ENCODE results near the gene RANBP1. TPM values are rescaled to one million over a fixed set of nuclear protein-coding genes. Genes with fewer than 3 reads are reported as not detected.

Gene RANBP1
- polyA plus RNA-seq, 1 donor (not counting 4 experiments of a cell fraction or from before 2014, with no cell fraction given), result 193 TPM

DNA sequence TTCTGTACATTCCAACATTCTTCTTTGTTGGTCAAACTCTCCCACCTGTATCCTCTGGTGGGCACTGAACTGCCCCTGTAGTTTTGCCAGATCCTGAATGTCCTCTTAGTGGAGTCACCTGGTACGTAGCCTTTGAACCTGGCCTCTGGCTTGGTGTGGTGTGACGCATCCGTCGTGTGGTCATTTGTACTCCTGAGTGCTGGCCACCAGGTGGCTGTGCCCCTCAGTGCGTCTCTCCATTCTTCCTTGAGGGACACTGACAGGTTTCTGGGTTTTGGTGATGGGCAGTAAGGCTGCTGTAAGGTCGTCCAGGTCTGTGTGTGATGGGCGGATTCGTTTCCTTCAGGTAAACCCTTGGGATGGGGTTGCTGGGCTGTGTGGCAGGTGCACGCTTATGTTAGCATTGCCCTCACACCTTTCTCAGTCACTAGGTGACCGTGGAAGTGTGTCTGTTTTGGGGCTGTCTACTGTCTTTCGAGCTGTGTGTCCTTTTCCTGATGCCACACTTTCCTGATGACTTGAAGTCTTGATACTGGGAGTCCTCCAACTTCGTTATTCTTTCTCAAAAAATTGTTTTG, 13.6 kb upstream of the RANBP1 start:
- H3K79me2 ChIP-seq (ENCODE audit: control insufficient read depth, insufficient read depth, low read length), result peaks cover 34% of the 10 kb centered on the region
- H2AFZ ChIP-seq (ENCODE audit: control insufficient read depth, low read length), result no peak overlapping the region
- TF ChIP-seq, protein P1, sequence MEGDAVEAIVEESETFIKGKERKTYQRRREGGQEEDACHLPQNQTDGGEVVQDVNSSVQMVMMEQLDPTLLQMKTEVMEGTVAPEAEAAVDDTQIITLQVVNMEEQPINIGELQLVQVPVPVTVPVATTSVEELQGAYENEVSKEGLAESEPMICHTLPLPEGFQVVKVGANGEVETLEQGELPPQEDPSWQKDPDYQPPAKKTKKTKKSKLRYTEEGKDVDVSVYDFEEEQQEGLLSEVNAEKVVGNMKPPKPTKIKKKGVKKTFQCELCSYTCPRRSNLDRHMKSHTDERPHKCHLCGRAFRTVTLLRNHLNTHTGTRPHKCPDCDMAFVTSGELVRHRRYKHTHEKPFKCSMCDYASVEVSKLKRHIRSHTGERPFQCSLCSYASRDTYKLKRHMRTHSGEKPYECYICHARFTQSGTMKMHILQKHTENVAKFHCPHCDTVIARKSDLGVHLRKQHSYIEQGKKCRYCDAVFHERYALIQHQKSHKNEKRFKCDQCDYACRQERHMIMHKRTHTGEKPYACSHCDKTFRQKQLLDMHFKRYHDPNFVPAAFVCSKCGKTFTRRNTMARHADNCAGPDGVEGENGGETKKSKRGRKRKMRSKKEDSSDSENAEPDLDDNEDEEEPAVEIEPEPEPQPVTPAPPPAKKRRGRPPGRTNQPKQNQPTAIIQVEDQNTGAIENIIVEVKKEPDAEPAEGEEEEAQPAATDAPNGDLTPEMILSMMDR (optimal IDR thresholded peaks at IDR 0.05 in 1 of 3, IDR thresholded peaks at IDR 0.05 in 1 of 3, conservative IDR thresholded peaks at IDR 0.05 in 1 of 3; ENCODE audit: extremely low read depth in 1 of 3, insufficient read depth in 2 of 3, low read length in 3 of 3), result peak in 1 of 3 experiments; percentile 10
- no peak for TF ChIP-seq EZH2 (IDR thresholded peaks at IDR 0.05; ENCODE audit: low read length)
- H3K4me3 ChIP-seq (ENCODE audit: control insufficient read depth in 2 of 3, extremely low read depth in 1 of 3, insufficient read depth in 2 of 3, low read depth in 1 of 3, low read length in 3 of 3), result no peak overlapping the region
- no peaks in the 10 kb centered on the region for H3K27me3 ChIP-seq (ENCODE audit: control insufficient read depth, extremely low read depth, insufficient read depth, low read length)
- H3K27ac ChIP-seq (ENCODE audit: control insufficient read depth, insufficient read depth, low read length), result no peak overlapping the region
- FAIRE-seq, result no peak
- H4K20me1 ChIP-seq (ENCODE audit: control insufficient read depth, extremely low read depth, insufficient read depth, low read length), result no peaks in the 10 kb centered on the region
- no peak for DNase-seq (ENCODE audit: low read depth, low spot score)
- no peaks in the 10 kb centered on the region for H3K9me3 ChIP-seq (ENCODE audit: control insufficient read depth, low read depth, low read length)
- H3K9ac ChIP-seq (ENCODE audit: control insufficient read depth, extremely low read depth, insufficient read depth, low read length), result no peak overlapping the region
- H3K9me1 ChIP-seq (ENCODE audit: control insufficient read depth, extremely low read depth, insufficient read depth, low read length), result no peaks in the 10 kb centered on the region
- peaks cover 10% of the 10 kb centered on the region for H3K4me1 ChIP-seq (ENCODE audit: control insufficient read depth, extremely low read depth, insufficient read depth, low read length)
- no peak overlapping the region for H3K4me2 ChIP-seq (ENCODE audit: control insufficient read depth, extremely low read depth, insufficient read depth, low read depth, low read length)
- H3K36me3 ChIP-seq (ENCODE audit: control insufficient read depth in 2 of 2, extremely low read depth in 1 of 2, insufficient read depth in 2 of 2, low read length in 2 of 2), result peaks cover 39 to 53% of the 10 kb centered on the region in 2 experiments
- dilution Hi-C loops (cut with MboI; ENCODE audit: extremely low pct_ligation_motif_present, low sequenced_read_pairs), result no loop called here

DNA sequence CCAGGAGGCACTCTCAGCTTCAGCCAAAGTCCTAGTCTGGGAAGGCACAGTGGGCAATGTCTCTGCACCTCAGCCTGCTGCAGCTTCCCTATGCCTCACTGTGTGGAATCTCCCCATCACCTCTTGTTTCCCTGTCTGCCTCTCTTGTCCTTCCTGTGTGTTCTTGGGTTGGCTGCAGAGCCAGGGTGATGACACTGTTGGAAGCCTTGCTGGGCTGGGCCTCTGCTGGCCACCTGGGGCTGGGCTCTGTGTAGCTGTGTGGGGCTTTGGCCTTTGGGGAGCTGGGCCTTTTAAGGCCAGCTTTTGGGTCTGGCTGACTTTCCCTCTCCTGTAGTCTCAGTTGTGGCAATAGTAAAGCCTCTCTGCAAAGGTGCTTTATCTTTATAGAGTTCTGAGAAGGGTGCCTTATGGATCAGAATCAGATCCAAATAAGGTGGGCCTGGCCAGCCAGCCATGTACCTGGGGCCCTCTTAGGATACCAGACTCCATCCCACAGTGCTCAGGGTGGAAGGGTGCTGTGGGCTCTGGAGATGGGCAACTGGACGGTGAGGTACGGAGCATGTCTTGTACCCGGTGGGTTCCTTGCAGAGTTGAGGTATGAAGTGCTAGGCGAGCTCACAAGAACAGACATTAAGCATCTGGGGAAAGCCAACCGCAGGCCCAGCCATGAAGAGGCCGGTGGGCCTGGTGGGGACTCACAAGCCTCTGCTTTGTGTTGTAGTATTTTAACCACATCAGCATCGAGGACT, 10.3 kb upstream of the RANBP1 start:
- Histone ChIP-seq H3K79me2 (ENCODE audit: control insufficient read depth, insufficient read depth, low read length) (peaks cover 31% of the 10 kb centered on the region), H2AFZ (ENCODE audit: control insufficient read depth, low read length) (no peak overlapping the region), H4K20me1 (ENCODE audit: control insufficient read depth, extremely low read depth, insufficient read depth, low read length) (no peaks in the 10 kb centered on the region), H3K27me3 (ENCODE audit: control insufficient read depth, extremely low read depth, insufficient read depth, low read length) (no peaks in the 10 kb centered on the region), H3K27ac (ENCODE audit: control insufficient read depth, insufficient read depth, low read length) (no peak overlapping the region), H3K36me3 (ENCODE audit: control insufficient read depth in 2 of 2, extremely low read depth in 1 of 2, insufficient read depth in 2 of 2, low read length in 2 of 2) (peaks cover 50 to 58% of the 10 kb centered on the region in 2 experiments), H3K4me3 (ENCODE audit: control insufficient read depth in 2 of 3, extremely low read depth in 1 of 3, insufficient read depth in 2 of 3, low read depth in 1 of 3, low read length in 3 of 3) (no peak overlapping the region), H3K9me3 (ENCODE audit: control insufficient read depth, low read depth, low read length) (no peaks in the 10 kb centered on the region), H3K4me2 (ENCODE audit: control insufficient read depth, extremely low read depth, insufficient read depth, low read depth, low read length) (no peak overlapping the region), H3K4me1 (ENCODE audit: control insufficient read depth, extremely low read depth, insufficient read depth, low read length) (peaks cover 5% of the 10 kb centered on the region), H3K9ac (ENCODE audit: control insufficient read depth, extremely low read depth, insufficient read depth, low read length) (no peak overlapping the region), H3K9me1 (ENCODE audit: control insufficient read depth, extremely low read depth, insufficient read depth, low read length) (no peaks in the 10 kb centered on the region)
- dilution Hi-C loops (cut with MboI; ENCODE audit: extremely low pct_ligation_motif_present, low sequenced_read_pairs), result no loop called here
- DNase-seq (ENCODE audit: low read depth, low spot score), result no peak
- TF ChIP-seq, protein P1 (optimal IDR thresholded peaks at IDR 0.05 in 1 of 3, IDR thresholded peaks at IDR 0.05 in 1 of 3, conservative IDR thresholded peaks at IDR 0.05 in 1 of 3; ENCODE audit: extremely low read depth in 1 of 3, insufficient read depth in 2 of 3, low read length in 3 of 3), result no peak
- no peak for TF ChIP-seq EZH2 (IDR thresholded peaks at IDR 0.05; ENCODE audit: low read length)
- no peak for FAIRE-seq

Measured in keratinocyte (primary cell).